HG02763 (cell line): Measurements from ENCODE around the gene FAM227B.
A peak's percentile ranks its signal among the peaks of the same experiment; 100 is the strongest.
"Not testable (repeated sequence)": the region's sequence is repeated elsewhere in the genome, so short reads cannot be mapped to it uniquely, and the experiment has no call there.

Experiments
- ATAC-seq: cut with Tn5 transposase; IDR thresholded peaks from one replicate; pipeline ENCODE4 v1.9.1; 2021; ENCODE audit warnings: mild to moderate bottlenecking, moderate library complexity; ENCODE audit not compliant: unreplicated experiment

FAM227B gene

GRCh38 chr15:49612240-49612639, 8.4 kb downstream of the FAM227B start:
- not testable (repeated sequence) for ATAC-seq

- no peak for ATAC-seq
Observed at GRCh38 chr15:49610157-49610918, 10.3 kb downstream of the FAM227B start.

- no peak for ATAC-seq
Observed at GRCh38 chr15:49606594-49606993, 14.0 kb downstream of the FAM227B start.

- no peak for ATAC-seq
Observed at GRCh38 chr15:49605588-49605987, 15.0 kb downstream of the FAM227B start.

- no peak for ATAC-seq
Observed at GRCh38 chr15:49604625-49605409, 15.8 kb downstream of the FAM227B start.

- ATAC-seq: not testable (repeated sequence)
Observed at GRCh38 chr15:49592829-49593316, 27.7 kb downstream of the FAM227B start.

GRCh38 chr15:49589030-49589429, 31.6 kb downstream of the FAM227B start:
- ATAC-seq: peak; percentile 71

- ATAC-seq: no peak
Observed at GRCh38 chr15:49573421-49573820, 47.2 kb downstream of the FAM227B start.

- ATAC-seq: no peak
Observed at GRCh38 chr15:49570672-49571071, 49.9 kb downstream of the FAM227B start.

GRCh38 chr15:49570174-49570573, 50.4 kb downstream of the FAM227B start:
- ATAC-seq: no peak

GRCh38 chr15:49560045-49560444, 60.6 kb downstream of the FAM227B start:
- ATAC-seq: no peak

- no peak for ATAC-seq
Observed at GRCh38 chr15:49558929-49559328, 61.7 kb downstream of the FAM227B start.

- ATAC-seq: no peak
Observed at GRCh38 chr15:49556437-49556836, 64.2 kb downstream of the FAM227B start.

GRCh38 chr15:49550342-49550741, 70.3 kb downstream of the FAM227B start:
- ATAC-seq: not testable (repeated sequence)

GRCh38 chr15:49538520-49538919, 82.1 kb downstream of the FAM227B start:
- ATAC-seq: no peak

- ATAC-seq: no peak
Observed at GRCh38 chr15:49530092-49530491, 90.5 kb downstream of the FAM227B start.

- no peak for ATAC-seq
Observed at GRCh38 chr15:49528289-49528688, 92.3 kb downstream of the FAM227B start.

GRCh38 chr15:49521802-49522201, 98.8 kb downstream of the FAM227B start:
- ATAC-seq: no peak

- ATAC-seq: not testable (repeated sequence)
Observed at GRCh38 chr15:49512739-49513138, 107.9 kb downstream of the FAM227B start.

- no peak for ATAC-seq
Observed at GRCh38 chr15:49507261-49507660, 113.4 kb downstream of the FAM227B start.

- no peak for ATAC-seq
Observed at GRCh38 chr15:49506341-49506740, 114.3 kb downstream of the FAM227B start.

- ATAC-seq: no peak
Observed at GRCh38 chr15:49501586-49501985, 119.0 kb downstream of the FAM227B start.
